Measurements from ENCODE around the gene CHRDL1. TPM values are rescaled to one million over a fixed set of nuclear protein-coding genes. Genes with fewer than 3 reads are reported as not detected.

CHRDL1 gene
- total RNA-seq, 1 experiment from 2014 or later, result 11.1 TPM

- no peak for TF ChIP-seq FOXP4 (CRISPR knock-in tag; IDR thresholded peaks at IDR 0.05)
- TF ChIP-seq OVOL2 (CRISPR knock-in tag; IDR thresholded peaks at IDR 0.05; ENCODE audit: borderline replicate concordance), result no peak
- TF ChIP-seq CBFB (CRISPR knock-in tag; IDR thresholded peaks at IDR 0.05; ENCODE audit: low read depth), result no peak
- TF ChIP-seq ZNF425 (CRISPR knock-in tag; conservative IDR thresholded peaks at IDR 0.05), result no peak
- TF ChIP-seq RORB (CRISPR knock-in tag; IDR thresholded peaks at IDR 0.05), result no peak
Measured at GRCh38 chrX:110746014-110746413, 49.6 kb downstream of the CHRDL1 start (continued).

GRCh38 chrX:110745288-110745687, 50.3 kb downstream of the CHRDL1 start:
- peaks cover 17% of the 10 kb centered on the region for H3K4me1 Mint-ChIP-seq
- H3K9me3 Mint-ChIP-seq, result no peaks in the 10 kb centered on the region
- no peak for TF ChIP-seq NFE2L1 (CRISPR knock-in tag; IDR thresholded peaks at IDR 0.05)
- TF ChIP-seq ZNF219 (CRISPR knock-in tag; IDR thresholded peaks at IDR 0.05; ENCODE audit: borderline replicate concordance), result no peak
- TF ChIP-seq JAZF1 (CRISPR knock-in tag; IDR thresholded peaks at IDR 0.05), result no peak
- no peak for TF ChIP-seq MAX (CRISPR knock-in tag; IDR thresholded peaks at IDR 0.05)
- no peak for TF ChIP-seq GTF2I (CRISPR knock-in tag; conservative IDR thresholded peaks at IDR 0.05)
- TF ChIP-seq MYBL2 (CRISPR knock-in tag; IDR thresholded peaks at IDR 0.05), result no peak
- H3K36me3 Mint-ChIP-seq, result no peaks in the 10 kb centered on the region
- ChIA-PET POLR2A (no interaction called here), CTCF (no interaction called here)
- no peaks in the 10 kb centered on the region; the same call in 1 of the 2 replicates for H3K27me3 Mint-ChIP-seq (ENCODE audit: low read depth)
- DNase-seq (ENCODE audit: low spot score) (no peak), ATAC-seq (no peak)
- no peak overlapping the region for H3K4me3 Mint-ChIP-seq
- no peak overlapping the region for H3K27ac Mint-ChIP-seq

GRCh38 chrX:110743679-110744340, 51.8 kb downstream of the CHRDL1 start:
- Mint-ChIP-seq H3K9me3 (no peaks in the 10 kb centered on the region), H3K4me3 (no peak overlapping the region), H3K36me3 (no peaks in the 10 kb centered on the region), H3K27me3 (ENCODE audit: low read depth) (no peaks in the 10 kb centered on the region; the same call in 1 of the 2 replicates), H3K4me1 (peaks cover 12% of the 10 kb centered on the region), H3K27ac (no peak overlapping the region)
- no peak for ATAC-seq
- CTCF ChIA-PET, result interaction anchor here (0.6 kb wide), 1 partner anchor 106 kb away, joined by 3 read pairs; no protein-coding TSS in a partner anchor
- TF ChIP-seq ZNF317 (CRISPR knock-in tag; IDR thresholded peaks at IDR 0.05; ENCODE audit: borderline replicate concordance, low read depth) (no peak), ELF4 (CRISPR knock-in tag; IDR thresholded peaks at IDR 0.05; ENCODE audit: low read depth) (no peak), MLX (CRISPR knock-in tag; IDR thresholded peaks at IDR 0.05) (no peak), FOXJ3 (CRISPR knock-in tag; IDR thresholded peaks at IDR 0.05; ENCODE audit: borderline replicate concordance) (no peak), RELA (CRISPR knock-in tag; IDR thresholded peaks at IDR 0.05; ENCODE audit: borderline replicate concordance) (no peak), SMAD3 (CRISPR knock-in tag; IDR thresholded peaks at IDR 0.05; ENCODE audit: borderline replicate concordance) (no peak), GABPB1 (CRISPR knock-in tag; IDR thresholded peaks at IDR 0.05) (no peak)
- DNase-seq (ENCODE audit: low spot score), result no peak
- POLR2A ChIA-PET, result no interaction called here

Data from WTC11 (cell line).